ENCODE results near the gene TNFSF9. TPM values are rescaled to one million over a fixed set of nuclear protein-coding genes. Genes with fewer than 3 reads are reported as not detected.
A peak's percentile ranks its signal among the peaks of the same experiment; 100 is the strongest.

The TNFSF9 gene
- total RNA-seq, 1 donor from 2014 or later, result 0.38 TPM

DNA sequence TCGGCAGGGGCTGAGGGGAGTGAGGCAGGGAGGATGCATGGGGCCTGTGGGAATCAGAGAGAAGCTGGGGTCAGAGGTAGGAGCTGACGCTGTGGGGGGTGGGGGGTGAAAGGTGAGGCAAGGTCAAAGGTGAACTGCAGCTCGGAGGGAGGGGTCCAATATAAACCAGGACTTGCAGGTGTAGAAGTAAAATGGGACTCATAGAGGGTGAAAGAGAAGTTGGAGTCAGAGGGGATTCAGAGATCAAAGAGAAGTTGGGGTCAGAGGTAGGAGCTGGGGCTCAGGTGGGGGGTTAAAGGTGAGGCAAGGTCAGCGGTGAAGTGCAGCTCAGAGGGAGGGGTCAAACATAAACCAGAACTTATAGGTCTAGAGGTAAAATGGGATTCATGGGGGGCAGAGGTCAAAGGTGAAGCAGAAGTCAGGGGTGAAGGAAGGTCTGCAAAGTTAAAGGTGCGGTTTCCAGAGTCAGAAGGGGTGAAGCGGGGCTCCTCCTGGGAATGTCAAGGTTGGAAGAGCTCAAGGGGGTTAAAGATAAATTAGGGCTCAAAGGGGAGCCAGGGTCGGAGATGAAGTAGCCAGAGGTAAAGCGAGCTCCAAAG, 36.3 kb upstream of the TNFSF9 start:
- intact Hi-C loops (cut with micrococcal nuclease), result no loop called here
- no peak overlapping the region for H3K27ac ChIP-seq (replicated peaks)
- DNase-seq, result no peak
- H3K4me3 ChIP-seq, result no peak overlapping the region
- H3K36me3 ChIP-seq, result no peaks in the 10 kb centered on the region
- peaks cover 11% of the 10 kb centered on the region for H3K9me3 ChIP-seq (replicated peaks)
- peaks cover 45% of the 10 kb centered on the region for H3K27me3 ChIP-seq (ENCODE audit: low read depth)
- no peaks in the 10 kb centered on the region for H3K4me1 ChIP-seq
- no peak for TF ChIP-seq CTCF (IDR thresholded peaks at IDR 0.05; ENCODE audit: borderline replicate concordance)

DNA sequence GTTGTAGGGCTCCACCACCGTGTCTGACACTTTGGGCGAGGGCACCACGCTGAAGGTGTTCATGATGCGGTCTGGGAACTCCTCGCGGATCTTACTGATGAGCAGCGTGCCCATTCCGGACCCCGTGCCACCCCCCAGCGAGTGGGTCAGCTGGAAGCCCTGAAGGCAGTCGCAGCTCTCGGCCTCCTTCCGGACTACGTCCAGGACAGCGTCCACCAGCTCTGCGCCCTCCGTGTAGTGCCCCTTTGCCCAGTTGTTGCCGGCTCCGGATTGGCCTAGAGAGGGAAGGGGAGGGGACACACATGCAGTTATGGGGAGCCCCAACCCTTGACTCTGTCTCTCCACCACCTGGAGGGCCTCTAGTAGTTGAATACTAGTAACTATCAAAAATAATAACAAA, 34.9 kb upstream of the TNFSF9 start:
- Histone ChIP-seq H3K9me3 (replicated peaks) (peaks cover 11% of the 10 kb centered on the region), H3K36me3 (no peaks in the 10 kb centered on the region), H3K4me3 (no peak overlapping the region), H3K27me3 (ENCODE audit: low read depth) (peaks cover 59% of the 10 kb centered on the region), H3K27ac (replicated peaks) (no peak overlapping the region), H3K4me1 (no peaks in the 10 kb centered on the region)
- DNase-seq, result no peak
- TF ChIP-seq CTCF (IDR thresholded peaks at IDR 0.05; ENCODE audit: borderline replicate concordance), result no peak
- intact Hi-C loops (cut with micrococcal nuclease), result no loop called here

DNA sequence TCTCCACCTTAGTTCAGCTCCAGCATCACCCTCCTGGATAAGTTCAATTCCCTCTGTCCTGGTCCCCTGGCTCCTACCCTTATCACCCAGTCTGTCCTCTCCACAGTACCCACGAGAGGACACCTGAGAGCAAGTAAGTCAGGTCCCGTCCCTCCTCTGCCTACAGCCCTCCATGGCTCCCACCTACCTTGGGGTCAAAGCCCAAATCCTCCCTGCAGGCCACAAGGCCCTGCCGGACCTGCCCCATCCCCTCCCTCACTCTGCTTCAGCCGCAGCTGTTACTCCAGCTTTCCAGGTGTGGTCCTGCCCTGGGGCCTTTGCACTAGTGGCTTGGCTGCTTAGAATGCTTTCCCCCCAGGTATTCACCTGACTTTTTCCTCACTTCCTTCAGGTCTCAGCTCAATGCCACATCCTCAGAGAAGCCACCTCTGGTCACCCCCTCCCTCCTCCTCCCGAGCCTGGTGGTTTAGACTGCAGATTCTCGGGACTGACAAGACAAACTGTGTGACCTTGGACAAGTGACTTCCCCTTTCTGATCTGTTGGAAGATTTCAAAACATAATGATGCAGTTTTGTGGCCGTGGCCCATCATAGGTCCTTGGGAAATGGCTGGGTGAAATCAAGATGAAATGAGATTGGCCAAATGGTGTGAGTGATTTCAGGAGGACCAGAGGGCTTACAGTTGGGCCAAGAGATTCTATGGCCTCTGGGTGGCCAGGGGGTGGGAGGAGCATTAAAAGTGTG, 32.4 kb upstream of the TNFSF9 start:
- no peak for DNase-seq
- Histone ChIP-seq H3K27ac (replicated peaks) (no peak overlapping the region), H3K36me3 (no peaks in the 10 kb centered on the region), H3K4me1 (peaks cover 19% of the 10 kb centered on the region), H3K27me3 (ENCODE audit: low read depth) (peaks cover 66% of the 10 kb centered on the region), H3K9me3 (replicated peaks) (no peaks in the 10 kb centered on the region), H3K4me3 (no peak overlapping the region)
- intact Hi-C loops (cut with micrococcal nuclease), result no loop called here
- TF ChIP-seq CTCF (IDR thresholded peaks at IDR 0.05; ENCODE audit: borderline replicate concordance), result no peak

DNA sequence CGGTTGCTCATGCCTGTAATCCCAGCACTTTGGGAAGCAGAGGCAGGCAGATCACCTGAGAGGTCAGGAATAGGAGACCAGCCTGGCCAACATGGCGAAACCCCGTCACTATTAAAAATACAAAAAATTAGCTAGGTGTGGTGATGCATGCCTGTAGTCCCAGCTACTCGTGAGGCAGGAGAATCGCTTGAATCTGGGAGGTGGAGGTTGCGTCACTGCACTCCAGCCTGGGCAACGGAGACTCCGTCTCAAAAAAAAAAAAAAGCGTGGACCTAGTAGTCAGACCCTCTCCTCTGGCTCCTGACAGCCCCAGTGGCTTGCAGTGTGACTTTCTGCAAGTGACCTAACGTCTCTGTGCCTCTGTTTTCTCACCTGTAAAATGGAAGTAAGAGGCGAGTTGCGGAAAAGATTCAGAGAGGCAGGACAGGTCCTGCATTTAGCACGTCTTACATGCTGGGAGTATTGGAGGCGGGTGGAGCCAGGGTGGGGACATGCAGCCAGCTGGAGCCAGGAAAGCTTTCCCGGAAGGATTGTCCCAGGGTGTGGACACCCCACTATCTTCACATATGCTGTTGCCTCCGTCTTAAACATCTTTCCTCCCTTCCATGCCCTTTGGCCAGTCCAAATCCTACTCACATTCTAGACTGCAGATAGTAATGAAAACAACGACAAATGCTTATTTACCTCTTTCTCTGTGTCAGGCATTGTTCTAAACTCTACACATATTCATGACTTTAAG, 31.6 kb upstream of the TNFSF9 start:
- DNase-seq, result no peak
- H3K4me1 ChIP-seq, result peaks cover 23% of the 10 kb centered on the region
- H3K9me3 ChIP-seq (replicated peaks), result no peaks in the 10 kb centered on the region
- no peak for TF ChIP-seq CTCF (IDR thresholded peaks at IDR 0.05; ENCODE audit: borderline replicate concordance)
- intact Hi-C loops (cut with micrococcal nuclease), result no loop called here
- H3K27me3 ChIP-seq (ENCODE audit: low read depth), result peaks cover 66% of the 10 kb centered on the region
- no peak overlapping the region for H3K4me3 ChIP-seq
- no peaks in the 10 kb centered on the region for H3K36me3 ChIP-seq
- no peak overlapping the region for H3K27ac ChIP-seq (replicated peaks)

- intact Hi-C loops (cut with micrococcal nuclease), result no loop called here
- DNase-seq, result no peak
- peaks cover 23% of the 10 kb centered on the region for H3K4me1 ChIP-seq
- H3K9me3 ChIP-seq (replicated peaks), result no peaks in the 10 kb centered on the region
- H3K27me3 ChIP-seq (ENCODE audit: low read depth), result peaks cover 73% of the 10 kb centered on the region
- TF ChIP-seq CTCF (IDR thresholded peaks at IDR 0.05; ENCODE audit: borderline replicate concordance), result no peak
- H3K27ac ChIP-seq (replicated peaks), result no peak overlapping the region
- no peaks in the 10 kb centered on the region for H3K36me3 ChIP-seq
- H3K4me3 ChIP-seq, result peak overlapping the region; percentile 68
These were observed 29.7 kb upstream of the TNFSF9 start for GRCh38 chr19:6500837-6501739.

All from left ventricle myocardium inferior (tissue), 1 donor.